Uterus (tissue), 4 donors: ENCODE measurements around the gene ZNF609. TPM values are rescaled to one million over a fixed set of nuclear protein-coding genes. Genes with fewer than 3 reads are reported as not detected.

ENCODE experiments used
- DNase-seq, 2 donors: peaks; one replicate each; pipeline ENCODE4 v3.0.0-alpha.2; 2019 to 2020
- H3K27ac ChIP-seq, 2 donors: fragments of 200-600 bp; sonication (generic); 1 replicate in 1 of 2; 2 replicates in 1 of 2; pipeline ENCODE4 v1.5.1; 2016 to 2018
- H3K27me3 ChIP-seq, 2 donors: fragments of 200-600 bp; sonication (generic); one replicate each; pipeline ENCODE4 v1.5.1; 2018 to 2019; ENCODE audit warnings: control low read depth in 1 of 2
- H3K36me3 ChIP-seq, 2 donors: fragments of 200-600 bp; sonication (generic); one replicate each; pipeline ENCODE4 v1.5.1; 2019; ENCODE audit warnings: control low read depth in 1 of 2
- H3K4me1 ChIP-seq, 2 donors: fragments of 200-600 bp; sonication (generic); one replicate each; pipeline ENCODE4 v1.5.1; 2018 to 2019; ENCODE audit warnings: control low read depth in 1 of 2
- H3K4me3 ChIP-seq, 2 donors: fragments of 200-600 bp; sonication (generic); 1 replicate in 1 of 2; 2 replicates in 1 of 2; pipeline ENCODE4 v1.5.1; 2018 to 2019; ENCODE audit warnings: mild to moderate bottlenecking in 1 of 2
- H3K9me3 ChIP-seq, 2 donors: fragments of 200-600 bp; sonication (generic); one replicate each; pipeline ENCODE4 v1.5.1; 2019; ENCODE audit warnings: control low read depth in 1 of 2
- POLR2A ChIP-seq, 2 donors: fragments of 450-650 bp; IDR thresholded peaks; one replicate each; pipeline ENCODE4 v1.6.1; 2016; ENCODE audit warnings: antibody characterized with exemption in 2 of 2, mild to moderate bottlenecking in 1 of 2, moderate library complexity in 1 of 2
- intact Hi-C: fragments of 100-400 bp; cut with DNase I; formaldehyde crosslinking; loops from one replicate; pipeline ENCODE4 v1.15.1; 2023; ENCODE audit warnings: low total_unique reads
- total RNA-seq, 4 donors: library from RNA; depleted of rRNA in 3 of 4; stranded (reverse); fragments of >200 nt in 3 of 4; gene quantifications; one replicate each; pipeline versions ENCODE4 v1.1.0 to v1.2.4, GENCODE V29; 2014 to 2023
- TF ChIP-seq, protein P1 (sequence below), 4 experiments: fragments of 200-600 bp in 2 of 4; fragments of 450-650 bp in 2 of 4; sonication (generic) in 2 of 4; IDR thresholded peaks; one replicate each; pipeline ENCODE4 v1.5.1; 2016 to 2019; ENCODE audit warnings: antibody characterized with exemption in 4 of 4, mild to moderate bottlenecking in 2 of 4, moderate library complexity in 1 of 4
- donor health status: DM: yes; HTN: yes; CAD: no.

The ZNF609 gene
- total RNA-seq, 4 donors from 2014 or later, result 12.4 to 59.6 (median 26.1) TPM

DNA sequence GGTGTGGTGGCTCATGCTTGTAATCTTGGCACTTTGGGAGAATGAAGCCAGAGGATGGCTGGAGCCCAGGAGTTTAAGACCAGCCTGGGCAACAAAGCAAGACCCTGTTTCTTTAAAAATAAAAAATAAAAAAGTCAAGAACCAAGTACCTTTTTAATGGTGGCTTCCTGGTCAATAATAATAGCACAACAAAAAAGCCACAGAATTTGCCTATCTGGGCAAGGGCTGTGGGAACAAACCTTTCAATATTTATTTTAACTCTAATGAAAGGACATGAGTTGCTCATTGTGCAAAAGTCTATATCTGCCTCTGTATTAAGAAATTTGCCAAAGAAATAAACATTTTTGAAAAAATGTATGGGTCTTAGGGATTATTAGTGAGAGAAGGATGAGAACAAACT, 2.1 kb downstream of the ZNF609 start:
- Histone ChIP-seq H3K4me3 (no peak overlapping the region), H3K9me3 (no peaks in the 10 kb centered on the region), H3K4me1 (peaks cover 9 to 19% of the 10 kb centered on the region in 2 donors), H3K27me3 (no peaks in the 10 kb centered on the region), H3K27ac (peak overlapping the region; percentile 92 to 98), H3K36me3 (no peaks in the 10 kb centered on the region)
- no peak for DNase-seq
- TF ChIP-seq, protein P1, sequence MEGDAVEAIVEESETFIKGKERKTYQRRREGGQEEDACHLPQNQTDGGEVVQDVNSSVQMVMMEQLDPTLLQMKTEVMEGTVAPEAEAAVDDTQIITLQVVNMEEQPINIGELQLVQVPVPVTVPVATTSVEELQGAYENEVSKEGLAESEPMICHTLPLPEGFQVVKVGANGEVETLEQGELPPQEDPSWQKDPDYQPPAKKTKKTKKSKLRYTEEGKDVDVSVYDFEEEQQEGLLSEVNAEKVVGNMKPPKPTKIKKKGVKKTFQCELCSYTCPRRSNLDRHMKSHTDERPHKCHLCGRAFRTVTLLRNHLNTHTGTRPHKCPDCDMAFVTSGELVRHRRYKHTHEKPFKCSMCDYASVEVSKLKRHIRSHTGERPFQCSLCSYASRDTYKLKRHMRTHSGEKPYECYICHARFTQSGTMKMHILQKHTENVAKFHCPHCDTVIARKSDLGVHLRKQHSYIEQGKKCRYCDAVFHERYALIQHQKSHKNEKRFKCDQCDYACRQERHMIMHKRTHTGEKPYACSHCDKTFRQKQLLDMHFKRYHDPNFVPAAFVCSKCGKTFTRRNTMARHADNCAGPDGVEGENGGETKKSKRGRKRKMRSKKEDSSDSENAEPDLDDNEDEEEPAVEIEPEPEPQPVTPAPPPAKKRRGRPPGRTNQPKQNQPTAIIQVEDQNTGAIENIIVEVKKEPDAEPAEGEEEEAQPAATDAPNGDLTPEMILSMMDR (IDR thresholded peaks at IDR 0.05), result no peak
- TF ChIP-seq POLR2A (IDR thresholded peaks at IDR 0.05), result no peak
- intact Hi-C loops, result no loop called here

DNA sequence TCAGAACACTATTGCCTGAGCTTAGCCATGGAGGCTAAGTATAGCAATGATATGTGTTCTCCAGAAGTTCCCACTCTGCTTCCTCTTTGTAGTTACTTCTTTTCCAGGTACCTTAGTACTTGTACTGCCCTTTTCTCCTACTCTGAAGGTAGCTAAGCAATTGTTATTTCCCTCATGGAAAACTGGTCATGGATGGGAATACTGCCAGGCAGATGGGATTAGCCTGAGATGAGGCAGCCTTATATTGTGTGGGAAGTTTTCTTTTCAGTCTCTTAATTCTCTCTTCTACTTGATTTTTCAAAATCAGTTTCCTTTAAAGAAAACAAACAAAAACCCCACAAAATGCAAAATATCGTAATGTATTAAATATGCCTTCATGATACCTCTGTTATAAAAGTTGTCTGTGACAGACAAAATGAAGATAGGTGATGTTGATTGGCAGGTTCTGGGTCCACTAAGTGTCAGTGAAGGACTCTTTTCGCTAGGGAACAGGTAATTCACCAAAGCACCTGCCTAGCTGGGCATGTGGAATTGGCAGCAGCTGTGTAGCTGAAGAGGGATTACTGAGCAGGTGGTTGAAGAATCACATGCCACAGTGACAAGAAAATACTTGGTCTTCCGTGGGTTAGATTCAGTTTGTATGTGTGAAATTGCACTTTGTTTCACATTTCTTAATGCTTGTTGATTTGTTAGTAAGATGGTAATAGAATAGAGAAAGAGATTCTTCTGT, 4.1 kb downstream of the ZNF609 start:
- Histone ChIP-seq H3K9me3 (no peaks in the 10 kb centered on the region), H3K4me1 (peaks cover 9 to 19% of the 10 kb centered on the region in 2 donors), H3K36me3 (no peaks in the 10 kb centered on the region), H3K27ac (no peak overlapping the region), H3K27me3 (no peaks in the 10 kb centered on the region), H3K4me3 (no peak overlapping the region)
- TF ChIP-seq, protein P1 (IDR thresholded peaks at IDR 0.05), result no peak
- TF ChIP-seq POLR2A (IDR thresholded peaks at IDR 0.05), result no peak
- peak in 1 of 2 donors; percentile 23 for DNase-seq
- intact Hi-C loops, result no loop called here

DNA sequence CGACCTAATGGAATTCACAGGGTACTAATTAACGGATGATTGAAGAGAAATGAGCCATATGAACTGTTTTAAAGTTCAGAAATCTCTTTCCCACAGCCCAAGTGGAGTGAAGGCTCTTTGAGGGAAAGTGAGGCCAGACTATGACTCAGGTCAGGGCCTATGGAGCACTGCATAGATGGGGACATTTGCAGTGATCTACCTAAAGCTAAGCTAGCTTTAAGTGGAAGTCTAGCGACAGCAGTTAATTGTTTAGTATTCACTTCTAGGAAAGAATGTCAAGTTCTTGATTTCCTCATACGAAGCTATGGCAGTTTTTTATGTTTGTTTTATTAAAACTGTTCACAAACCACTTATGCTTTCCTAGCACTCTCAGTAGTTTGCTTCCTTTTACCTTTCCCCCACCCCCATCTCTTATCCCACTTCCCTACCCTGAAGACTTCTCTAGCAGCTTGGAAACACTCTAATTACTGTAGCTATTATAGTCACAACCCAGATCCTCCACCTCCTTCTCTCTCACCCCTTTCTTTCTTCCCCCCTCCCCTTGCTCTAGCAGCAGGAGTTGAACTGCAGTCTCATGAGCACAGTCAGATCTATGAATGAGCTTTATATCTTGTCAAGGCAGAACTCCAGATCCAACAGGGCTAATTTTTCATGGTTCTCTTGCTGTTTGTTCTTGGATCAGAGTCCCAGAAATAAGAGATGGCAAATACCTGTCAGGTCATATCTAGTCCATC, 6.2 kb downstream of the ZNF609 start:
- H3K9me3 ChIP-seq, result no peaks in the 10 kb centered on the region
- H3K27ac ChIP-seq, result no peak overlapping the region
- TF ChIP-seq, protein P1 (IDR thresholded peaks at IDR 0.05), result no peak
- TF ChIP-seq POLR2A (IDR thresholded peaks at IDR 0.05), result no peak
- peaks cover 9 to 19% of the 10 kb centered on the region in 2 donors for H3K4me1 ChIP-seq
- no peaks in the 10 kb centered on the region for H3K27me3 ChIP-seq
- H3K36me3 ChIP-seq, result no peaks in the 10 kb centered on the region
- DNase-seq, result no peak
- intact Hi-C loops, result no loop called here
- H3K4me3 ChIP-seq, result no peak overlapping the region

DNA sequence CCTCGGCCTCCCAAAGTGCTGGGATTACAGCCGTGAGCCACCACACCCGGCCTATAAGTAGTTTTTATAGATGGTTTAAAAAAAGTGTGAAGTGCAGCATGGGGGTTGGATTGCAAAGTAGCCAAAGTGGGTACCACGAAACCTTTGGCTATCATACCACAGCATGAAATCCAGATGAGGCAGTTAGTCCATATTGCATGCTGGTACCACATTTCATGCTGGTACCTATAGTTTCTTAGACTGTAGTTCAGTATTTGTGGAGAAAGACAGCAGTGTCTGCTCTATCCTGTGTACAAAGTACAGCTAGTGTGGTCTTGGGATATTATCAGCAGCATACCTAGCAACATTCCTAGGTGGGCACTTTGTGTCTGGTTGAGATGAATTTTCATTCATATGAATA, 11.8 kb downstream of the ZNF609 start:
- Histone ChIP-seq H3K4me1 (no peaks in the 10 kb centered on the region), H3K27ac (no peak overlapping the region), H3K4me3 (no peak overlapping the region), H3K9me3 (no peaks in the 10 kb centered on the region), H3K36me3 (no peaks in the 10 kb centered on the region), H3K27me3 (no peaks in the 10 kb centered on the region)
- TF ChIP-seq, protein P1 (IDR thresholded peaks at IDR 0.05), result no peak
- TF ChIP-seq POLR2A (IDR thresholded peaks at IDR 0.05), result no peak
- DNase-seq, result no peak
- intact Hi-C loops, result no loop called here

DNA sequence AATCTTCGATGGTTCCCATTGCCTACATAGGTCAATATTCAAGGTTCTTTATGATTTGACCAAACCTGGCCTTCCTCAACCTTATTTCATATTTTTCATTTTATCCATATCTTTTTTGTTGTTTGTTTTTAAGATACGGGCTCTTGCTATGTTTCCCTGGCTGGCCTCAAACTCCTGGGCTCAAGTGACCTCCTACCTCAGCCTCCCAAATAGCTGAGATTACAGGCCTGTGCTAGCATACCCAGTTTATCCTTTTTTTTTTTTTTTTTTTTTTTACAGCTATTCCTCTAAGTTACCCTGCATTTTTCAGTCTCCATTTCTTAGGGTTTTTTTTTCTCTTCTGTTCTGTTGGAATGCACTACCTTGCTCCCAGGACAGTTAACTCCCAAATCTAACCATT, 14.5 kb downstream of the ZNF609 start:
- no peak overlapping the region for H3K4me3 ChIP-seq
- no peak for DNase-seq
- TF ChIP-seq POLR2A (IDR thresholded peaks at IDR 0.05), result no peak
- TF ChIP-seq, protein P1 (IDR thresholded peaks at IDR 0.05), result no peak
- no peaks in the 10 kb centered on the region for H3K27me3 ChIP-seq
- no peaks in the 10 kb centered on the region for H3K9me3 ChIP-seq
- H3K27ac ChIP-seq, result no peak overlapping the region
- no peaks in the 10 kb centered on the region for H3K4me1 ChIP-seq
- intact Hi-C loops, result no loop called here
- no peaks in the 10 kb centered on the region for H3K36me3 ChIP-seq
